WERI-Rb-1 (cell line): ENCODE results near the gene GNAQ.
"Not testable (repeated sequence)": the region's sequence is repeated elsewhere in the genome, so short reads cannot be mapped to it uniquely, and the experiment has no call there.

Experiments
- DNase-seq: peaks from one replicate; pipeline ENCODE4 v3.0.0-alpha.2; 2020
- H3K27ac ChIP-seq: fragments of 250-450 bp; sonication (Bioruptor Pico); 2 replicates; pipeline ENCODE4 v1.5.1; 2020; ENCODE audit warnings: mild to moderate bottlenecking, moderate library complexity
- H3K27me3 ChIP-seq: fragments of 250-450 bp; sonication (Bioruptor Pico); 2 replicates; pipeline ENCODE4 v1.5.1; 2021; ENCODE audit warnings: mild to moderate bottlenecking, low read depth, moderate library complexity; ENCODE audit not compliant: insufficient read depth, severe bottlenecking
- H3K36me3 ChIP-seq: fragments of 250-450 bp; sonication (Bioruptor Pico); 2 replicates; pipeline ENCODE4 v1.5.1; 2020; ENCODE audit warnings: mild to moderate bottlenecking, moderate library complexity
- H3K4me3 ChIP-seq: 2 replicates; pipeline ENCODE4 v1.5.1; 2011; ENCODE audit warnings: low read depth, mild to moderate bottlenecking, control low read depth, low read length
- H3K9me3 ChIP-seq: fragments of 250-450 bp; sonication (Bioruptor Pico); 2 replicates; pipeline ENCODE4 v1.5.1; 2021; ENCODE audit warnings: mild to moderate bottlenecking, moderate library complexity; ENCODE audit not compliant: severe bottlenecking
- TF ChIP-seq, protein P1 (sequence below): IDR thresholded peaks from 2 replicates; pipeline ENCODE4 v1.5.1; 2011; ENCODE audit warnings: low read depth, mild to moderate bottlenecking, control low read depth, inconsistent platforms, low read length

The GNAQ gene

DNA sequence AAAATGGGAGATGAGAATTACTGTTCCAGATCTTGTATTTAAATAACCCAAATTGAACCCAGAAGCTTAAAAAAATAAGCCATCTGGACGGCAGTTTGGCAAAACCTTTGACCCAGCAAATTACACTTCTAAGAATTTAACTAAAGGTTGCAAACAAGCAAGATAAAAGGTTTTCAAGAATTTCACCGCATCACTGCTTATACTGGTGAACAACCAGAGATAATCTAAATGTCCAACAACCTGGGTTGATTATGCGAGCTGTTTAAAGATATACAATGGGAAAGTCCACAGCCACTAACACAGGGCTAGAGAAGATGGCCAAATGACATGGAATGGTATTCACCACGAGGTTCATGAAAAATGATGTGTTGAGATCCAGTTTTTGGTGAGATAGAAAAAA lies 149.3 kb downstream of the GNAQ start:
- Histone ChIP-seq H3K27ac (no peak overlapping the region), H3K9me3 (no peaks in the 10 kb centered on the region), H3K27me3 (no peaks in the 10 kb centered on the region), H3K36me3 (no peaks in the 10 kb centered on the region), H3K4me3 (no peak overlapping the region)
- DNase-seq = no peak
- TF ChIP-seq, protein P1, sequence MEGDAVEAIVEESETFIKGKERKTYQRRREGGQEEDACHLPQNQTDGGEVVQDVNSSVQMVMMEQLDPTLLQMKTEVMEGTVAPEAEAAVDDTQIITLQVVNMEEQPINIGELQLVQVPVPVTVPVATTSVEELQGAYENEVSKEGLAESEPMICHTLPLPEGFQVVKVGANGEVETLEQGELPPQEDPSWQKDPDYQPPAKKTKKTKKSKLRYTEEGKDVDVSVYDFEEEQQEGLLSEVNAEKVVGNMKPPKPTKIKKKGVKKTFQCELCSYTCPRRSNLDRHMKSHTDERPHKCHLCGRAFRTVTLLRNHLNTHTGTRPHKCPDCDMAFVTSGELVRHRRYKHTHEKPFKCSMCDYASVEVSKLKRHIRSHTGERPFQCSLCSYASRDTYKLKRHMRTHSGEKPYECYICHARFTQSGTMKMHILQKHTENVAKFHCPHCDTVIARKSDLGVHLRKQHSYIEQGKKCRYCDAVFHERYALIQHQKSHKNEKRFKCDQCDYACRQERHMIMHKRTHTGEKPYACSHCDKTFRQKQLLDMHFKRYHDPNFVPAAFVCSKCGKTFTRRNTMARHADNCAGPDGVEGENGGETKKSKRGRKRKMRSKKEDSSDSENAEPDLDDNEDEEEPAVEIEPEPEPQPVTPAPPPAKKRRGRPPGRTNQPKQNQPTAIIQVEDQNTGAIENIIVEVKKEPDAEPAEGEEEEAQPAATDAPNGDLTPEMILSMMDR = no peak

DNA sequence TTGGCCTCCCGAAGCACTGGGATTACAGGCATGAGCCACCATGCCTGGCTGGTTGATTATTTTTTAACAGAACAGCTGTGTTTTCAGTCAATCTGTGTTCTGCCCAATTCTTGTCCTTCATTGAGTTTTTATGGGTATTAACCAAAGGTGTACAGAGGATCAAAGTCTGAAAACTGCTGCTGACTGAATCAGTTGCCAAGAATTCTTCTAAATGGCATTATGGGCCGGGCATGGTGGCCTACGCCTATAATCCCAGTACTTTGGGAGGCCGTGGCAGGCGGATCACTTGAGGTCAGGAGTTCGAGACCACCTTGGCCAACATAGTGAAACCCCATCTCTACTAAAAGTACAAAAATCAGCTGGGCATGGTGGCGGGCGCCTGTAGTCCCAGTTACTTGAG lies 150.0 kb downstream of the GNAQ start:
- H3K4me3 ChIP-seq = not testable (repeated sequence)

DNA sequence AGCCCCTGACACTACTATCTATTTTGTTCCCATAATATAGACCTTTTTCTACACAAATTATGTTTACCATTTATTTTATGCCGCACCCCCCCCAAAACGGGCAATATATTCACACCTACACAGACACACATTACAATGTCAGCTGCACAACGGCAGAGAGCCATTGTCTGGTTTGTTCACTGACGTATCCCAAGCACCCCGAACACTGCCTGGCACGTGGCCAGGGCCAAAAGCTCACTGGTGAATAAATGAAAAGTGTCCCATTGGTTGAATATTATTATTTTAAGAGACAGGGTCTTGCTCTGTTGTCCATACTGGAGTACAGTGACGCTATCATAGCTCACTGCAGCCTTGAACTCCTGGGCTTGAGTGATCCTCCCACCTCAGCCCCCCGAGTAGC lies 150.5 kb downstream of the GNAQ start:
- H3K36me3 ChIP-seq = no peaks in the 10 kb centered on the region
- no peak for DNase-seq
- H3K27me3 ChIP-seq = no peaks in the 10 kb centered on the region
- H3K27ac ChIP-seq = no peak overlapping the region
- no peaks in the 10 kb centered on the region for H3K9me3 ChIP-seq
- TF ChIP-seq, protein P1 = no peak
- no peak overlapping the region for H3K4me3 ChIP-seq

More for the DNA sequence above, 150.0 kb downstream of the GNAQ start:
- H3K27ac ChIP-seq, H3K9me3 ChIP-seq, H3K36me3 ChIP-seq, DNase-seq, H3K27me3 ChIP-seq: not testable (repeated sequence)

DNA sequence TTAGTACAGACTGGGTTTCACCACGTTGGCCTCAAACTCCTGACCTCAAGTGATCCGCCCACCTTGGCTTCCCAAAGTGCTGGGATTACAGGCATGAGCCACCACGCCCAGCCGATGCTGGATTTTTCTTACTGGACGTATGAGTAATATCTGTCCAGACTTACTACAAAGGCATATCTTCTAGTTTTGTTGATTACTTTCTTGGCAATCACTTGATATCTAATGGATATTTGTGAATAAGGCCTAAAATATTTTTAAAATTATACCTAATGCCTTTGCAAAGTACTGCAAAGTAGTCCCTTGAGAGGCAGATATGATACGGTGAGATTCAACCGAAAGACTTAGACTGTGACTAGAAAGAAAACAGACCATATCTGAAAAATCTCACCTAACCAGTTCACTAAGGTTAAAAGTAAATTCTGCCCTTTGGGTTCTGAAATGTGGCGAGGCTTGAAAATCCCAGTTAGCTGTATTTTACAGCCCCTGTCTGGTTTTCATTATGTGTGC lies 152.1 kb downstream of the GNAQ start:
- no peaks in the 10 kb centered on the region for H3K9me3 ChIP-seq
- DNase-seq = no peak
- H3K36me3 ChIP-seq = no peaks in the 10 kb centered on the region
- H3K4me3 ChIP-seq = no peak overlapping the region
- no peak overlapping the region for H3K27ac ChIP-seq
- TF ChIP-seq, protein P1 = no peak
- no peaks in the 10 kb centered on the region for H3K27me3 ChIP-seq

DNA sequence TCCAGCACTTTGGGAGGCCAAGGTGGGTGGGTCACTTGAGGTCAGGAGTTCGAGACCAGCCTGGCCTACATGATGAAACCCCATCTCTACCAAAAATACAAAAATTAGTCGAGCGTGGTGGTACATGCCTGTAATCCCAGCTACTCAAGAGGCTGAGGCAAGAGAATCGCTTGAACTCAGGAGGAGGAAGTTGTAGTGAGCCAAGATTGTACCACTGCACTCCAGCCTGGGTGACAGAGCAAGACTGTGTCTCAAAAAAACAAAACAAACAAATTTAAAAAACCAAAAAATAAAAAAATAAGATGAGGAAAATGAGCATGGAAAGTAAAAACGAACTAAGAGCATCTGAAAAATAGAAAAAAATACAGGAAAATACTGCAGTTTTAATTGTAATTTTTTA lies 152.8 kb downstream of the GNAQ start:
- H3K27ac ChIP-seq, H3K27me3 ChIP-seq, DNase-seq, H3K9me3 ChIP-seq, H3K4me3 ChIP-seq, H3K36me3 ChIP-seq: not testable (repeated sequence)

DNA sequence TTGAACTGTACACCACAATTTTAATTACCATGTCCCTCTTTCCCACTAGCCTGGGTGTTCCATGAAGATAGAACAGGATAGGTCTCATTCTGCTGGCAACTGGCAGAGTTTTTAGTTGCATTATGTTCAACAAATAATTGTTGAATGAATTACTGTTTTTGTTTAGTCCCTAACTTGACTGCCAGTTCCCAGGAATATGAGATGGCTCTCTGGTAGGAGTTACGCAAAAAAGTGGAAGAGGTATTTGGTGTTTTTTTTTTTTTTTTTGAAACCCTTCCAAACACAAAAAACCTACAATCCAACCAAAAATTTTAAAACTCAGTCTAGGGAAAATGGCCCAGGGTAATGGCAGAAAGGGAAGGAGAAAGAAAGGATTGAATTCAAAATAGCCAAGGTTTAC lies 153.6 kb downstream of the GNAQ start:
- no peaks in the 10 kb centered on the region for H3K36me3 ChIP-seq
- no peaks in the 10 kb centered on the region for H3K27me3 ChIP-seq
- TF ChIP-seq, protein P1 = no peak
- no peaks in the 10 kb centered on the region for H3K9me3 ChIP-seq
- H3K27ac ChIP-seq = no peak overlapping the region
- no peak for DNase-seq
- H3K4me3 ChIP-seq = no peak overlapping the region

DNA sequence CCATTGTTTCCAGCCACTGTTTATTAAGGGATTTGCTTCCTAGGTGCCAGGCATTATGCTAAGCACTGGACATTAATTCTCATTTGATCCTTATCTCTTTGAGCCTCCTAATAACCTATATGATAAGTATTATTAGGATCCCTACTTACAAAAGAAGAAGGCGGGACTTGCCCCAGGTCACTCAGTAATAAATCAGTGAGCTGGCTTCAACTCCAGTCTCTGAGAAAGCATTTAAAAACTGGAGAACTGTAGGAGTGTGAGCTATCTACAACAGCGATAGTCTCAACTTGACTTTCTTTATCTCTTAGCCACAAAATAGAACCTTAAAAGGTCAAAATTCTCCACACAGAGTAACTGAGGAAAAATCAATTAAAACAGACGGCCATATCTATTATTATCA lies 155.0 kb downstream of the GNAQ start:
- Histone ChIP-seq H3K36me3 (no peaks in the 10 kb centered on the region), H3K27ac (no peak overlapping the region), H3K27me3 (no peaks in the 10 kb centered on the region), H3K9me3 (no peaks in the 10 kb centered on the region), H3K4me3 (no peak overlapping the region)
- TF ChIP-seq, protein P1 = no peak
- peak; percentile 49 for DNase-seq
